ENCODE measurements around the gene IL31.

DNA sequence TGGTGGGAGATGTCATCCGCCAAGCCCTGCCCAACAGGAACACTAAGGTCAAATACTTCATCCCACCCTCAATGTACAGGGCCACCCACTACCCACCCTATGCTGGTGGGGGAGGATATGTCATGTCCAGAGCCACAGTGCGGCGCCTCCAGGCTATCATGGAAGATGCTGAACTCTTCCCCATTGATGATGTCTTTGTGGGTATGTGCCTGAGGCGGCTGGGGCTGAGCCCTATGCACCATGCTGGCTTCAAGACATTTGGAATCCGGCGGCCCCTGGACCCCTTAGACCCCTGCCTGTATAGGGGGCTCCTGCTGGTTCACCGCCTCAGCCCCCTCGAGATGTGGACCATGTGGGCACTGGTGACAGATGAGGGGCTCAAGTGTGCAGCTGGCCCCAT is 33.0 kb upstream of the IL31 start:
- TF ChIP-seq, protein P1, sequence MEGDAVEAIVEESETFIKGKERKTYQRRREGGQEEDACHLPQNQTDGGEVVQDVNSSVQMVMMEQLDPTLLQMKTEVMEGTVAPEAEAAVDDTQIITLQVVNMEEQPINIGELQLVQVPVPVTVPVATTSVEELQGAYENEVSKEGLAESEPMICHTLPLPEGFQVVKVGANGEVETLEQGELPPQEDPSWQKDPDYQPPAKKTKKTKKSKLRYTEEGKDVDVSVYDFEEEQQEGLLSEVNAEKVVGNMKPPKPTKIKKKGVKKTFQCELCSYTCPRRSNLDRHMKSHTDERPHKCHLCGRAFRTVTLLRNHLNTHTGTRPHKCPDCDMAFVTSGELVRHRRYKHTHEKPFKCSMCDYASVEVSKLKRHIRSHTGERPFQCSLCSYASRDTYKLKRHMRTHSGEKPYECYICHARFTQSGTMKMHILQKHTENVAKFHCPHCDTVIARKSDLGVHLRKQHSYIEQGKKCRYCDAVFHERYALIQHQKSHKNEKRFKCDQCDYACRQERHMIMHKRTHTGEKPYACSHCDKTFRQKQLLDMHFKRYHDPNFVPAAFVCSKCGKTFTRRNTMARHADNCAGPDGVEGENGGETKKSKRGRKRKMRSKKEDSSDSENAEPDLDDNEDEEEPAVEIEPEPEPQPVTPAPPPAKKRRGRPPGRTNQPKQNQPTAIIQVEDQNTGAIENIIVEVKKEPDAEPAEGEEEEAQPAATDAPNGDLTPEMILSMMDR (IDR thresholded peaks at IDR 0.05; ENCODE audit: insufficient read depth, low read length, poor library complexity, severe bottlenecking), result no peak
- TF ChIP-seq EZH2phosphoT487 (conservative IDR thresholded peaks at IDR 0.05; ENCODE audit: low read length), result no peak
